HCT116 (cell line): ENCODE data around the gene MSANTD4.

Experiments used
- CBX3 ChIP-seq: IDR thresholded peaks from 2 replicates; pipeline ENCODE4 v1.6.1; 2012; ENCODE audit warnings: low read depth
- CTCF ChIP-seq, 3 experiments: fragments of 200-600 bp in 1 of 3; sonication (generic) in 1 of 3; IDR thresholded peaks in 2 of 3; conservative IDR thresholded peaks in 1 of 3; 2 replicates each; pipeline ENCODE4 v1.5.1; 2012 to 2017; ENCODE audit warnings: low read depth in 2 of 3, low read length in 2 of 3, antibody characterized with exemption in 1 of 3, borderline replicate concordance in 1 of 3, control low read depth in 1 of 3, mild to moderate bottlenecking in 1 of 3, mixed read lengths in 1 of 3, mixed run types in 1 of 3, moderate library complexity in 1 of 3; ENCODE audit not compliant: insufficient read depth in 1 of 3
- FOSL1 ChIP-seq: IDR thresholded peaks from 2 replicates; pipeline ENCODE4 v1.6.1; 2012; ENCODE audit warnings: low read depth
- POLR2A ChIP-seq: IDR thresholded peaks from 2 replicates; pipeline ENCODE4 v1.7.0; 2011; ENCODE audit warnings: borderline replicate concordance; ENCODE audit not compliant: insufficient read depth, insufficient read length; ENCODE audit errors: extremely low read depth
- POLR2AphosphoS5 ChIP-seq: IDR thresholded peaks from 2 replicates; pipeline ENCODE4 v1.6.1; 2011; ENCODE audit warnings: mild to moderate bottlenecking, low read depth, low read length, moderate library complexity
- RAD21 ChIP-seq: IDR thresholded peaks from 2 replicates; pipeline ENCODE4 v1.6.1; 2012; ENCODE audit warnings: low read depth, mild to moderate bottlenecking
- REST ChIP-seq: IDR thresholded peaks from 2 replicates; pipeline ENCODE4 v1.6.1; 2012; ENCODE audit warnings: low read depth
- SP1 ChIP-seq: IDR thresholded peaks from 2 replicates; pipeline ENCODE4 v1.6.1; 2012; ENCODE audit warnings: low read depth
- TCF7L2 ChIP-seq: IDR thresholded peaks from 2 replicates; pipeline ENCODE4 v1.7.0; 2011; ENCODE audit warnings: borderline replicate concordance, inconsistent platforms; ENCODE audit not compliant: insufficient read depth, insufficient read length; ENCODE audit errors: extremely low read depth
- ZBTB33 ChIP-seq: IDR thresholded peaks from 2 replicates; pipeline ENCODE4 v1.6.1; 2011; ENCODE audit warnings: mild to moderate bottlenecking, low read length, moderate library complexity; ENCODE audit not compliant: insufficient replicate concordance; ENCODE audit errors: extremely low read depth
- TF ChIP-seq, protein P1 (sequence below): IDR thresholded peaks from 2 replicates; pipeline ENCODE4 v1.6.1; 2012

DNA sequence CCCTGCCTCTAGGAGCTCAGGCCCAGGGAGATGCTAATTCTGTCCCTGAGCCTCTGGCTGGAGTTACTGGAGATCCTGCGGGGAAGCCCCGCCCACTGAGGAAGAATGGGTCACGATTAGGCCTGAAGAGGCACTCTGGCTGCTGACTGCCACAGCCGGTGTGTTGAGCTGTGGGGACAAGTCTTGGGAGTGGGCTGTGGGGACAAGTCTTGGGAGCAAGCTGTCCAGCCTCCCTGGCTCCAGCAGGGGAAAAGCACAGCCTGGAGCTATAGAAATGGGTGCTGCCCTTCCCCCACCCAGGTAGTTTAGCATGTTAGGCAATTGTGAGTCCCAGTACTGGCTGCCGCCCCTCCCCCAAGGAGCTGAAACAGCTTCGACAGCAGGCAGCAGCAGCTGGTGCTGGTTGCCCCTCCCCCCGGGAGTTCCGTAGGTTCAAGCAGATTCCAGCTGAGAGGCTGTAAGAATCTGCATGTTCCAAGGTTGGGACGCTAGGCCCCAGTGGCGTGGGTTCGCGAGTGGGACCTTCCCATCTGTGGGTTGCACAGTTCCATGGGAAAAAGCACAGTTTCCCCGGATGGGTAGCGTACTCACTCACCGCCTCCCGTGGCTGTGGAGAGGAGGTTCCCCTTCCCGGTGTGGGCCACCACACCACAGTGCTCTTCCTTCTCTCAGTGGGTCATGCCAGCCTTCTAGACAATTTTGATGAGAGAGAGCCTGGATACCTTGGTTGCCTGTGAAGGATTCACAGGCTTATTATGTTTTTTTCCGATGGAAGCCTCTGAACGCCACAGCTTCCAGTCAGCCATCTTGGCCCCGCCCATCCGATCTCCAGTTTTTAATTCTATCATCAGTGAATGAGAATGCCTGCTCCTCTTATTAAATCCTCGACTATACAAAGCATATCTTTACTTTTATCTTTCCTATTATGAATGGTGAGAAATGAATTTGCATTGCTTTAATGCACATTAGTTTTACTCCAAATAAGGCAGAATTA is 61.5 kb downstream of the MSANTD4 start:
- TF ChIP-seq SP1 (no peak), TCF7L2 (no peak), FOSL1 (no peak), REST (no peak), CTCF (IDR thresholded peaks at IDR 0.05 in 2 of 3, conservative IDR thresholded peaks at IDR 0.05 in 1 of 3; ENCODE audit: borderline replicate concordance in 1 of 3, insufficient read depth in 1 of 3, low read depth in 2 of 3, low read length in 2 of 3) (no peak), CBX3 (no peak), POLR2AphosphoS5 (no peak), RAD21 (no peak), POLR2A (no peak), ZBTB33 (no peak)
- TF ChIP-seq, protein P1, sequence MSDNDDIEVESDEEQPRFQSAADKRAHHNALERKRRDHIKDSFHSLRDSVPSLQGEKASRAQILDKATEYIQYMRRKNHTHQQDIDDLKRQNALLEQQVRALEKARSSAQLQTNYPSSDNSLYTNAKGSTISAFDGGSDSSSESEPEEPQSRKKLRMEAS, result no peak
